Muscle of leg (tissue), 11 donors: ENCODE measurements around the gene HUNK. TPM values are rescaled to one million over a fixed set of nuclear protein-coding genes. Genes with fewer than 3 reads are reported as not detected.

Experiments
- DNase-seq: peaks from one replicate; pipeline ENCODE4 v3.0.0; 2013
- H3K27ac ChIP-seq: one replicate; pipeline ENCODE4 v1.5.1; 2013; ENCODE audit warnings: mild to moderate bottlenecking, low read length, control low read depth
- H3K27me3 ChIP-seq: one replicate; pipeline ENCODE4 v1.6.1; 2013; ENCODE audit warnings: low read length; ENCODE audit not compliant: control insufficient read depth, insufficient read depth
- H3K36me3 ChIP-seq: one replicate; pipeline ENCODE4 v1.6.1; 2013; ENCODE audit warnings: low read length; ENCODE audit not compliant: control insufficient read depth, insufficient read depth
- H3K4me1 ChIP-seq: one replicate; pipeline ENCODE4 v1.6.1; 2013; ENCODE audit warnings: low read length; ENCODE audit not compliant: control insufficient read depth, insufficient read depth
- H3K4me3 ChIP-seq: one replicate; pipeline ENCODE4 v1.5.1; 2013; ENCODE audit warnings: low read length, control low read depth
- H3K9me3 ChIP-seq: replicated peaks from 2 replicates; pipeline ENCODE4 v1.6.1; 2013; ENCODE audit warnings: low read depth, low read length; ENCODE audit not compliant: control insufficient read depth
- WGBS: methylation state at CpG from one replicate; pipeline ENCODE4 v1.1.5; 2013; ENCODE audit warnings: missing lambda C conversion rate; ENCODE audit not compliant: insufficient coverage; 5-methylcytosine and 5-hydroxymethylcytosine counted together
- polyA plus RNA-seq, 8 donors: library from polyadenylated mRNA; unstranded; fragments of 120-200 nt; gene quantifications; one replicate each; pipeline versions ENCODE4 v1.2.1 to v1.2.3, GENCODE V29; 2013; ENCODE audit warnings: inconsistent platforms in 1 of 8, low replicate concordance in 1 of 8; ENCODE audit not compliant: insufficient read length in 8 of 8, insufficient read depth in 1 of 8
- total RNA-seq: library from RNA; stranded (reverse); fragments of 120-200 nt; gene quantifications from one replicate; pipeline ENCODE4 v1.2.4, GENCODE V29; 2013

The HUNK gene
- total and polyA plus RNA-seq, 9 donors, result 3.9 to 11.8 (median 7.4) TPM

DNA sequence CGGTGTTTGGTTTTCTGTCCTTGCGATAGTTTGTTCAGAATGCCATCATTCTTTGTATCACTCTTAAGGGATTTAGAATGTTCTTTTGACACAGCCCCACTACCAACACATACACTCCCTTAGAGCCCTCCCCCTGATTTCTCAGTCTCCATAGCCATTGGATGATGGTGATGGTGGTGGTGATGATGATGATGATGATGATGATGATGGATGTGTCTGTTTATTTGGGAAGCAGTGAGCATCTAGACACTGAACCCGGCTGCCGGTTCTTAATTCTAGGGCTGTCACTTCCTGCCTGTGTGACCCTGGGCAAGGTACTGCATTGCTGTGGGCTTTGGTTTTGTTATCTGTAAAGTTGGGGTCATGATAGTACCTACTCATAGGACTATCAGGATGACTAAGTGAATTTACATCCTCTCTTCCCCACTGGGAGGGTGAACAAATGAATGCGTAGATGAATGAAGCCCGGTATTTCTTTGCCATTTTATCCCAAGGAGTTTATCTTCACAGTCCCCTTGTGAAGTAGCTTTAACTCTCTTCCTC lies 100.7 kb downstream of the HUNK start:
- H3K4me1 ChIP-seq, result no peaks in the 10 kb centered on the region
- no peaks in the 10 kb centered on the region for H3K27me3 ChIP-seq
- peaks cover 30% of the 10 kb centered on the region for H3K36me3 ChIP-seq
- H3K9me3 ChIP-seq, result no peaks in the 10 kb centered on the region
- no peak overlapping the region for H3K4me3 ChIP-seq
- 95% methylated on average over 4 of the region's 6 CpGs for WGBS
- H3K27ac ChIP-seq, result no peak overlapping the region
- no peak for DNase-seq

GRCh38 chr21:31974454-31974985 lies 101.7 kb downstream of the HUNK start:
- peaks cover 25% of the 10 kb centered on the region for H3K36me3 ChIP-seq
- no peak overlapping the region for H3K4me3 ChIP-seq
- H3K9me3 ChIP-seq, result no peaks in the 10 kb centered on the region
- DNase-seq, result no peak
- no peaks in the 10 kb centered on the region for H3K4me1 ChIP-seq
- WGBS, result 88% methylated on average over 10 of the region's 16 CpGs
- no peaks in the 10 kb centered on the region for H3K27me3 ChIP-seq
- H3K27ac ChIP-seq, result no peak overlapping the region

DNA sequence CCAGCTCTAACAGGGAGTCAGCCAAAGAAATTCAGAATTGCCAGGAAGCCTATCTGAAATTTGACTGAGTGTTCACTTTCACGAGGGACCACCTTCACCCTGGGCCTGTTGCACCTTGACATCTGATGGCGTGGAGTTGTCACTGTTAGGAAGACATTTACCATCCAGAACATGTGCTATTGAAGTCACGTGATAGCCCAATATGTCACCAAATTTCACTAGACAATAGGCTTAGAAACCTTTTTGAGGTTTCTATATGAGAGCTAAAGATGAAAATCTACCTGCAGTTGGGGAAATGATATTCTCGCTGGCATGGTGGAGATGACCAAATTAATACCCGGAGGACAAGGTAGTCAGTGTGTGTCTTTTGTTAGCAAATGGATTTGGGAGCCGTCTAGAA lies 102.7 kb downstream of the HUNK start:
- Histone ChIP-seq H3K4me3 (no peak overlapping the region), H3K9me3 (no peaks in the 10 kb centered on the region), H3K4me1 (no peaks in the 10 kb centered on the region), H3K27me3 (no peaks in the 10 kb centered on the region), H3K27ac (no peak overlapping the region), H3K36me3 (peaks cover 16% of the 10 kb centered on the region)
- WGBS, result 88% methylated on average over 4 of the region's 6 CpGs
- DNase-seq, result no peak

DNA sequence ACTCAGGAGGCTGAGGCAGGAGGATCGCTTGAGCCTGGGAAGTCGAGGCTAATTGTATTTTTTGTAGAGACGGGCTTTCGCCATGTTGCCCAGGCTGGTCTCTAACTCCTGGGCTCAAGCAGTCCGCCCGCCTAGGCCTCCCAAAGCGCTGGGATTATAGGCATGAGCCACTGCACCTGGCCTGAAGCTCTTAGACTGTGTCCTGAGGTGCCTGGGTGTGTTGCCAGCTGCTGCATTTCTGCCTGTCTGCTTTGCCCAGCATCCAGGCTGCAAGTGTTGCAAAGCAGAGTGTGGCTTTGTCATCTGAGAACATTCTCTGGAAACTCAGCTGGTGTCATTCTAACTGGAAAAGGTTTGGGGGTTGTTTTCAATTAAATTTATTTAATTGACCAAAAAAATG lies 105.0 kb downstream of the HUNK start:
- Histone ChIP-seq H3K36me3 (peaks cover 14% of the 10 kb centered on the region), H3K27ac (no peak overlapping the region), H3K4me3 (no peak overlapping the region), H3K4me1 (no peaks in the 10 kb centered on the region), H3K9me3 (no peaks in the 10 kb centered on the region), H3K27me3 (no peaks in the 10 kb centered on the region)
- WGBS, result 87% methylated on average over 7 of the region's 7 CpGs
- DNase-seq, result no peak

GRCh38 chr21:31983120-31983519 lies 110.3 kb downstream of the HUNK start:
- DNase-seq, result no peak
- 68% methylated on average over 3 of the region's 4 CpGs for WGBS
- no peak overlapping the region for H3K27ac ChIP-seq

GRCh38 chr21:31983554-31983953 lies 110.7 kb downstream of the HUNK start:
- Histone ChIP-seq H3K4me3 (no peak overlapping the region), H3K27me3 (no peaks in the 10 kb centered on the region), H3K36me3 (peaks cover 17% of the 10 kb centered on the region), H3K9me3 (no peaks in the 10 kb centered on the region), H3K4me1 (peaks cover 4% of the 10 kb centered on the region), H3K27ac (no peak overlapping the region)
- no peak for DNase-seq
- WGBS, result 81% methylated on average over 7 of the region's 8 CpGs

More at GRCh38 chr21:31983120-31983519, 110.3 kb downstream of the HUNK start:
- Histone ChIP-seq H3K9me3 (no peaks in the 10 kb centered on the region), H3K36me3 (peaks cover 17% of the 10 kb centered on the region), H3K4me1 (peaks cover 4% of the 10 kb centered on the region), H3K4me3 (no peak overlapping the region), H3K27me3 (no peaks in the 10 kb centered on the region)

DNA sequence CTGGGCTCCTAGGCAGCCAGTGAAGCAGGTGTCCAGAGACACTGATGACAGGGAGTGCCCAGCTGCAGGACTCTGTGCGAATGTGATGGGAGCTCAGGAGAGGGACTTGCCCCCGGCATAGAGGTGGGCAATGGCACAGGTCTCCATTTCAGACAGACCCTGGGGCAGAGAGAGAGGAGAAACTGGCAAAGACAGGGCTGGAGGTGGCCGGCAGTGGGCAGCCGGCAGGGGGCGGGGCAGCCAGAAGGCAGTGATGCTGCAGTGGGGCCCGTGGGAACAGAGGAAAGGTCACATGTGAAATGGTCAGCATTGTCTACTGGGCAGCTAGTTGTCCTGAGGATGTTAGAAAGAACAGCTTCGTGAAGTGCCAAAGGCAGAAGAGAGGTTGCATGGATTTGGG lies 112.6 kb downstream of the HUNK start:
- 88% methylated on average over 7 of the region's 7 CpGs for WGBS
- H3K4me3 ChIP-seq, result no peak overlapping the region
- no peaks in the 10 kb centered on the region for H3K27me3 ChIP-seq

GRCh38 chr21:31986035-31986856 lies 113.4 kb downstream of the HUNK start:
- Histone ChIP-seq H3K27ac (no peak overlapping the region), H3K9me3 (no peaks in the 10 kb centered on the region), H3K27me3 (no peaks in the 10 kb centered on the region), H3K4me3 (no peak overlapping the region), H3K36me3 (peaks cover 21% of the 10 kb centered on the region), H3K4me1 (peaks cover 13% of the 10 kb centered on the region)
- 92% methylated on average over 16 of the region's 17 CpGs for WGBS
- DNase-seq, result no peak

More for the DNA sequence above, 112.6 kb downstream of the HUNK start:
- peaks cover 17% of the 10 kb centered on the region for H3K36me3 ChIP-seq
- H3K27ac ChIP-seq, result no peak overlapping the region
- H3K9me3 ChIP-seq, result no peaks in the 10 kb centered on the region
- no peak for DNase-seq
- peaks cover 13% of the 10 kb centered on the region for H3K4me1 ChIP-seq

DNA sequence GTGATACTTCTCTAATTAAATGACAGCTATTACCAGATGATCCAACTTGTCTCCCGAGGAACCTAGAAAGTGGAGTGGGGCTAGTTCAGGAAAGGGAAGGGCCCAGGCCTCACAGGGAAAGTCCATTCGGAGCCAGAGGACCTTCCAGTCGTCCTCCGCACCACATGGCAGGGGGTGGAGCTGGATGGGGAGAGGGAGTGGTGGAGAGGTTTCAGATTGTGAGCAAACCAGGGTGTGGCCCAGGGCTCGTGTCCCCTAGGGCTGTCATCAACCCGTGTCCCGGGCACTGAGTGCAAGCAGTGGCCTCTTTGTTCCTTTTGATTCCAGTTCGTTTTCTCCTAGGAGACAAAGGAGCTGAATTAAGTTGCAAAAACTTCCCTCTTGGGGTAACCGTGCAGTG lies 114.9 kb downstream of the HUNK start:
- no peaks in the 10 kb centered on the region for H3K9me3 ChIP-seq
- peaks cover 13% of the 10 kb centered on the region for H3K4me1 ChIP-seq
- peaks cover 25% of the 10 kb centered on the region for H3K36me3 ChIP-seq
- WGBS, result 44% methylated on average over 3 of the region's 9 CpGs
- no peak overlapping the region for H3K27ac ChIP-seq
- H3K27me3 ChIP-seq, result no peaks in the 10 kb centered on the region
- no peak for DNase-seq
- H3K4me3 ChIP-seq, result no peak overlapping the region

DNA sequence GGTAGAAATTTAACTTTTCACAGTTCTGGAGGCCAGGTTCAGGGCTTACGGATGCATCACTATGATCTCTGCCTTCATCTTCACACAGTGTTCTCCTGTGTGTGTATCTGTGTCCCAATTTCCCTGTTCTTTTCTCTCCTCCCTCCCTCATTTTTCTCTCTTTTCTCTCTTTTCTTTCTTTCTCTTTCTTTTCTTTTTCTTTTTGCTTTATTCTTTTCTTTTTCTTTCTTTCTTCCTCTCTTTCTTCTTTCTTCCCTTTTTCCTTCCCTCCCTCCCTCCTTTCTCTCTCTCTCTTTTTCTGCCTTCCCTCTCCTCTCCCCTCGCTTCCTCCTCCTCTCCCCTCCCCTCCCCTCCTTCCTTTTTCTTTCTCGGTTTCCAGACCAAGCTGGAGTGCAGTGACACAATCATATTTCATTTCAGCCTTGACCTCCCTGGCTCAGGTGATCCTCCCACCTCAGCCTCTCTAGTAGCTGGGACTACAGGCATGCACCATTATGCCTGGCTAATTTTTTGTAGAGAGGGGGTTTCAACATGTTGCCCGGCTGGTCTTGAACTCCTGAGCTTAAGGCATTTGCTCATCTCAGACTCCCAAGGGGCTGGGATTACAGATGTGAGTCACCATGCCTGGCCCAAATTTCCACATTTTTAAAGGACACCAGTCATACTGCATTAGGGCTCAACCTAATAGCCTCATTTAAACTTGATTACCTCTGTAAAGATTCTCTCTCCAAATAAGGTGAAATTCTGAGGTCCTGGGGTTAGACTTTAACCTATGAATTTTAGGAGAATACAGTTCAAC lies 115.9 kb downstream of the HUNK start:
- 67% methylated on average over 4 of the region's 4 CpGs for WGBS
- Histone ChIP-seq H3K27ac (no peak overlapping the region), H3K4me1 (peaks cover 13% of the 10 kb centered on the region), H3K27me3 (no peaks in the 10 kb centered on the region), H3K36me3 (peaks cover 22% of the 10 kb centered on the region), H3K4me3 (no peak overlapping the region), H3K9me3 (no peaks in the 10 kb centered on the region)
- DNase-seq, result peak; percentile 53
